GM19043 (cell line): ENCODE data around the gene ZNF236.

Experiments used
- ATAC-seq: cut with Tn5 transposase; IDR thresholded peaks from one replicate; pipeline ENCODE4 v1.9.1; 2021; ENCODE audit warnings: low read depth; ENCODE audit not compliant: unreplicated experiment

Gene ZNF236

GRCh38 chr18:76855594-76855993 is 33.2 kb downstream of the ZNF236 start:
- no peak for ATAC-seq

GRCh38 chr18:76857476-76857875 is 35.1 kb downstream of the ZNF236 start:
- ATAC-seq: no peak

DNA sequence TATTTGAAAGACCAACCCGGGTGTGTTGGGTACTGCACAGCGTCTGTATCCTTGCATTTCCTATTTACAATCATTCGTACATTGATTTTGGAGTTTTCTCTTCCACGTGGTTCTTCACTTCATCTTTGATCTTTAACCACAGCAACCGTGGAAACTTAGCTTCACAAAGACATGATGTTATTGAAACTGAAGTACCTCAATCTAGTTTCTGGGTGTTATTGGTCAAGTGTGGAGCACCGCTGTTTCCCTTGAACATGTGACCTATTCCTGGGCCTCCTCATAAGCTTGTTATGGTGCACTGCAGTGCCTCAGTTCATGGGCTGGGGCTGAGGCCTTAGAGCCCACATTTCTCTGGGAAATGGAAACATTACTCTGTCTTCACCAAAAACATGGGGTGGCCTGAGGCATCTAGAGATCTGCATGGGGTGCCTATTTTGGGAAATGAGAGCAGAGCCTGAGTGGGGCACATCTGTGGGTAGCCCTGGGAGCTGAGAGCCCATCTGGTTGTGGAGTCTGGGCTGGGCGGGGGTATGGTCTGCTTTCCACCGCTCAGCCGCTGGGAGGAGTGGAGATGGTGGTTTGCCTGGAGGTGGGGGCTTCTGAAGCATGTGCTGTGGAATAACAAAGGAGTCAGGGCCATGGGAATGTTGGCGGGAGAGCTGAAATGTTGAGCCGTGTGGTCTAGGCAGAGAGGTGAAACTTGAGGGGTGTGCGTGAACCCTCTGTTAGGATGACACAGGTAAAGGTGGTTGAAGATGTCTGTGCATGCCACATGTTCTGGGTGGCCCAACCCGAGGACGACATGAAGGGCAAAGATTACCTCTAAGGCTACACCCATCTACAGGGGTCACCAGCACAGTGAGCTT is 37.4 kb downstream of the ZNF236 start:
- ATAC-seq: peak; percentile 89

- no peak for ATAC-seq
These were observed 38.1 kb downstream of the ZNF236 start for GRCh38 chr18:76860411-76860810.

DNA sequence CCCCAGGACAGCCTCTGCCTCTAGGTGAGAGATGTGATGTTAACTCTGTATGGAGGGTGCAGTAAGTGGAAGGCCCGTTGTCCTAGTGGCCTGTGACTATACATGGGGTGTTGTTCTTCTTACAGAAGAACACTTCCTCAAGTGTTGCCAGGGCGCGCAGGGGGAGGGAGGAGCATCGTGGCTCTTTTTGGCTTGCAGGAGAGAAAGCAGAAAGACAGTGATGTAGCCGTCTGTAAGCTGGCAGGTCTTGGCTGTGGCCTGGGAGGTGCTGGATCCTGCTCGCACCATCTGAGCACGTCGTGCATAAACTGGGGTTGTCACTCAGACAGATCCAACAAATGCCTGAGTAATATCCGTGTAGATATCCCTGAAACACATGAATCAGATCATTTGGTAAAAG is 44.3 kb downstream of the ZNF236 start:
- no peak for ATAC-seq

DNA sequence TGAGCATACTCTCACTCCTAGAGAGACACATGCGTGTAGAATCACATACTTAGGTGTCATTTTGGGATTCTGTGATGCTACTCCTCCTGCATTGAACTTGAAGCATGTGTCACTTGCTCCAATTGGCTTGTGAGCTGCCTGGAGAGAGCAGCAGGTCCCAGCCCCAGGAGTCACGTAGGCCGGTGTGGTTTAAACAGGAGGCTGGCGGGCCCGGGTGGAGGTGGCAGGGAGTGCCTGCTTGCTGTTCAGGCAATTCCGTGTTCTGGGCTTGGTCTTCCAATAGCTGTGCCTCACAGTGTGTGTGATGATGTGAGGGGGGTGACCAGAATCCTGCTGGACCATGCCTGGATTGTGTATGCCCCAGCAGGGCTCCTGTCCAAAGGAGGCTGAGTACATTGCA is 51.0 kb downstream of the ZNF236 start:
- no peak for ATAC-seq

DNA sequence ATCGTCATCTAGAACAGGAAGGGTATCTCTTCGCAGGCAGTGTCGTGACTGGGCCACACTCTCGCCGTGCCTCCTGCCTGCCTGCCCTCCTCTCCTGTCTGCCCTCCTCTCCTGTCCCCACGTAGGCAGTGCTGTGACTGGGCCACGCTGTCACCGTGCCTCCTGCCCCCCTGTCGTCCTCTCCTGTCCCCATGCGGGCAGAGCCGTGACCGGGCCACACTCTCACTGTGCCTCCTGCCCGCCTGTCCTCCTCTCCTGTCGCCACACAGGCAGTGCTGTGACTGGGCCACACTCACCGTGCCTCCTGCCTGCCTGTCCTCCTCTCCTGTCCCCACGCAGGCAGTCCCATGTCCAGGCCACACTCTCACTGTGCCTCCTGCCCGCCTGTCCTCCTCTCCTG is 51.4 kb downstream of the ZNF236 start:
- no peak for ATAC-seq

DNA sequence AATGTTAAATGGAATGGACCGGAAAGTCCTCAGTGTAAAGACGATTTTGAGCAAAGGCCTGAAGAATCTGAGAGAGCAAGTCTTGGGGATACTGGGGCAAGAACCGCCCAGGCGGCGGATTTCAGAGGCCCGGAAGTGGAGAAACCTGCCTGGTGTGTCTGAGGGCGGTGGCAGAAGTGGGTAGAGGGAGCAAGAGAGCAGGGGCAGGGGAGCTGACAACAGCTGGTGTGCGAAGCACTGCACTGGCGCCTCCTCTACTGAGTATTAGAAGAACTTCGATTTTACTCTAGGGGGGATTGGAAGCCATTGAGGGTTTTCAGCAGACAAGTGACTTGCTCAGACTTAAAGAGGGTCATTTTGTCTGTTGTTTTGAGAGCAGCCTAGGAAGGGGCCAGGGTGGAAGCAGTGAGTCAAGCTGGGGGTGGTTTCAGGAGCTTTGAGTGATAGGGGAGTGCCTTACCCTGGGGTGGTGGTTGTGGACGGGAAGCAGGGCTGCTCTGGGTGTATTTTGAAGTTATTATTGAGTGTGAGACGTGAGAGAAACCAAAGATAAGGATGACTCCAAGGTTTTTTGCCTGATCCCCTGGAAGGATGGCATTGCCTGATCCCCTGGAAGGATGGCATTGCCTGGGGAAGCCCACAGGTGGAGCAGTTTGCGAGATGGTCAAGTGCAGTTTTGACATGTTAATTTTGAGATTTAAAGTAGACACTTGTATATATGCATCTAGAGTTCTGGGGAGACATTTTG is 52.5 kb downstream of the ZNF236 start:
- ATAC-seq: no peak

DNA sequence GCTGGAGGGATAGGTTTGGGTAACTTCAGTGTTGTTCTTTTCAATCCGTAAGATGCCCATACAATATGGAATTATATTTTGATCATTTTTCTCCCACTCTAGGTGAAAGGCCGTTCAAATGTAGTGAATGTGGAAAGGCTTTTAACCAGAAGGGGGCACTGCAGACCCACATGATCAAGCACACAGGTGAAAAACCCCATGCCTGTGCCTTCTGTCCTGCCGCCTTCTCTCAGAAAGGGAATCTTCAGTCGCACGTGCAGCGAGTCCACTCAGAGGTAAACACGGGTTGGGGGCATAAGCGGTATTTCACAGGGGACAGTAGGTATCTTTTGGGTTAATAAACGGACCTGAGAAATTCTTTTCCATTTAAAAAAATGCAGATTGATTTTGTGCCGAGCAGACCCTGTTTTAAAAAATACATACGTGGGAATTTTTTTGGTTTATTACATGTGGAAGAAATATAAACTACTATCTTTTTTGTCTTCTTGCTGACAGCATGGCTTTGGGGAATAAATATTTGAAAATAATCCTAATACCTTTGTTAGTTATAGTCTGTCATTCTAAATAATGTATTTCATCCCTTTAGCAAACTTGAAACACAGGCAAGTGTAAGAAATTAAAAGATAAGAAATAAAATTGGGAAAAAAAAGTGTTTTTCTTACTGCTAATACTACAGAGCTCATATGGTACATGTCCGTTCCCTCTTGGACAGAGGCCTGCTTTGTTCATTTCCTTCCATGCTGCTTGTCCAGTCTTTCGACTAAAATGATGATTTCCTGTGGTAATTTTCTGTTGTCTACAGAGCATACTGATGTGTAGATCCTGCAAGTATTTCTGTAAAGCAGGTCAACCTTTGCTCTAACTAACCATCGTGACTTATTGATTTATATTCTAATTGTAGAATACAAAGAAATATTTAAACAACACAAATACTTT is 53.3 kb downstream of the ZNF236 start:
- ATAC-seq: peak; percentile 73

DNA sequence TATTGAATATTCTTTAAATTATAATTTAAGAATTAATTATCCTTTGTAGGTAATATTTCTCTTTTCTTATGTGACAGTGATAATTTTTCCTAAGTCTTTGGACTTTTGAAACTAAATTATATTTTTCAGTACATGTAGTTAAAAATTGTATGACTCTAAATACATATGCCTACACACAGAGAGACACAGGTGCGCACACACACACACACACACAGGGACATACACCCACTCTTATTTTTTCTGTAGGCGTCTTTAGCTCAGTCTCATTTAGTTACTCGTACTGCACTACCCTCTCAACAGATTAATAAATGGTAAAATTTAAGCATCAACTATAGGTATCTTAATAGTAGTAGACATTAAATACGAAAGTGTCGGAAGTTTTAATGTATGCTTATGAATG is 56.1 kb downstream of the ZNF236 start:
- ATAC-seq: no peak

- no peak for ATAC-seq
These were observed 57.7 kb downstream of the ZNF236 start for GRCh38 chr18:76880026-76880425.

DNA sequence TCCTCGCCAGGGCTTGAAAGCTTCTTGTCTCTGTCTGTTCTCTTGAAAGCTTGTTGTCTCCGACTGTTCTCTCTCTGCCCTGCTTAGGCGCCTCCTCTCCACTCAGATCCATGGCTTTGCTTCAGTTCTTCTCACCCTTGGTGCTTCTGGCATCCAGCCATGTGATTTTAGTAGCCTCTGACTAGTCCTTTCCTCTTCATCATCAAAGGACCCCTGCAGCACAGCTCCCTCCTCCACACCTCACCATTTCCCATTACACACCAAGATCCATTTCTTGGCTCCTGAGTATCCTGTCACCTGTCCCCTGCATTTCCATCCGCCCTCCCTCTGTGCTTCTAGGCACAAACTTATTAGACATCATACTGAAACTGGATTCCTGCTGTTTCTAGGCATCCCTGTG is 59.4 kb downstream of the ZNF236 start:
- no peak for ATAC-seq

GRCh38 chr18:76882146-76882545 is 59.8 kb downstream of the ZNF236 start:
- no peak for ATAC-seq

GRCh38 chr18:76885001-76885400 is 62.6 kb downstream of the ZNF236 start:
- ATAC-seq: no peak

DNA sequence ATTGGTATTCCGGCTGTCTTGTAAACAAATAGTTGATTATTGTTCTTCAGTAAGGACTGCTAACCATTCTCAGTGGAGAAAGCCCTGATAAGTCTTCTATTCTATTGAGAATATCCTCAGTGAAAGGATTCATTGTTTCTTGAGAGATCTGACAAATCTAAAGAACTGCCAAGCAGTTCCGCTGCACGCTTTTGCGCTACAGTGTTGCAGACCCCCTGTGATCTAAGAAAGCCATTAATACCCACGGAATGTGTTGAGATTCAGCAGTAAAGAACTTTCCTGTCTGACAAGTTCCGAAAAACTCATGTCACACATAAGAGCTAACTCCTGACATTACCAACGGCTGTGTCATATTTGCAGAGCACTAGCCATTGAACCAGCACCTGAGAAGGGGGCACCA is 63.8 kb downstream of the ZNF236 start:
- ATAC-seq: no peak

GRCh38 chr18:76889091-76889699 is 66.8 kb downstream of the ZNF236 start:
- ATAC-seq: no peak

DNA sequence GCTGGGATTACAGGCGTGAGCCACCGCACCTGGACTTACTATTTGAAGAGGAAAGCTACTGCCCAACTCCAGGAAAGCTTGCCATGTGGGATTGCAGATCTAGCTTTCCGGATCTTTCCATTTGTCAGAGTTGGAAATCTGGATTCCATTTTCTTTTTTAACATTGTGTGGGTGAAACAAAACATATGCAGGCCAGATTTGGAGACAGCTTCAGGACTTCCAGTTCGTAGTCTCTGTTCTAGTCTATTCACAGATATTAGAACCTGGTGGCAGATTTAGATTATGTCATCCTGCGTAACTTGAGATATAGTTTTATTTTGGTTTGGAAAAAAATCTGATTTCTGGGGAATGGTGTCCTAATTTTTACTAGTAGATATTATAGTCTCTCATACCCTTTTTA is 70.5 kb downstream of the ZNF236 start:
- ATAC-seq: no peak

DNA sequence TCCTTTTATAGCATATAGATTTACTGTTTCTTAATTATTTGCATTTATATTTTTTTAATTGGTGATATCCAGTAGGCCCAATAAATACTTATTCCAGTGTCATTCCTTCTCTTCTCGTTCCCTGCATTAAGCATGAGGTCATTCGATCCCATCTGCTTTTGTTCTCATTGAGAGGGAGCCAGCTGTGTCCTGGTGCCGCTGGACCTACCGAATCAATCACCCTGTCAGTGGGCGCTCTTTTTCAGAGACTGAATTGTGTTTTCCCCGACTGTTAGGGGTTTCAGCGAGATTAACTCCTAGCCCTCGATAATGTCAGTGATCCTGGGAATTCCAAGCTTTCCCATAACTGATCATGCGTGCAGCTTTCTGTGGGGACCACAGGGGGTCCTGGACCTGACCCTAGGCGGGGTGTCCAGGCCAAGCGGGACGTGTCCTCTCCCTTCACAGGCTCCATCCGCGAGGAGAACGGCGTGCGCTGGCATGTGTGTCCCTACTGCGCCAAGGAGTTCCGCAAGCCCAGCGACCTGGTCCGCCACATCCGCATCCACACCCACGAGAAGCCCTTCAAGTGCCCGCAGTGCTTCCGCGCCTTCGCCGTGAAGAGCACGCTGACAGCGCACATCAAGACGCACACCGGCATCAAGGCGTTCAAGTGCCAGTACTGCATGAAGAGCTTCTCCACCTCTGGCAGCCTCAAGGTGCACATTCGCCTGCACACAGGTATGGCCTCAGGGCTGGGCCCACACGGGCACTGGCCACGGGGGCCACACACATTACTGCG is 72.4 kb downstream of the ZNF236 start:
- ATAC-seq: no peak

GRCh38 chr18:76895498-76895897 is 73.1 kb downstream of the ZNF236 start:
- ATAC-seq: no peak

DNA sequence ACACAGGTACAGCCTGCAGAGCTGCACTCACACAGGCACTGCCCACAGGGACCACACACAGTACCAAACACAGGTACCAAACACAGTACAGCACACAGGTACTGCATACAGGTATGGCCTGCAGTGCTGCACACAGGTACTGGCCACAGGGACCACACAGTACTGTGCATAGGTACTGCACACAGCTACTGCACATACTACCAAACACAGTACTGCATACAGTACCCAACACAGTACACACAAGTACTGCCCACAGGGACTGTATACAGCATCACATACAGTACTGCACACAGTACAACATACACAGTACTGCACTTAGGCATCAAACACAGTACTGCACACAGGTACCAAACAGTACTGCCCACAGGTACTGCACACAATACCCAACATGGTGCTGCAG is 74.3 kb downstream of the ZNF236 start:
- no peak for ATAC-seq
